Keratinocyte (primary cell): ENCODE measurements around the gene MRPL38. TPM values are rescaled to one million over a fixed set of nuclear protein-coding genes. Genes with fewer than 3 reads are reported as not detected.

ENCODE experiments used
- DNase-seq: peaks from one replicate; pipeline ENCODE4 v3.0.0-alpha.2; 2011; ENCODE audit warnings: low read depth, missing footprints, low spot score
- FAIRE-seq: peaks from 2 replicates; lab custom pipeline; 2011; peaks lifted over from hg19 to GRCh38; lab: Jason Lieb, UNC
- H2AFZ ChIP-seq: 2 replicates; pipeline ENCODE4 v1.6.0; 2012; ENCODE audit warnings: low read length, control low read depth, inconsistent platforms; ENCODE audit not compliant: control insufficient read depth
- H3K27ac ChIP-seq: 2 replicates; pipeline ENCODE4 v1.5.1; 2011; ENCODE audit warnings: low read length; ENCODE audit not compliant: control insufficient read depth, insufficient read depth
- H3K27me3 ChIP-seq: 3 replicates; pipeline ENCODE4 v1.6.0; 2011; ENCODE audit warnings: low read length; ENCODE audit not compliant: control insufficient read depth, insufficient read depth; ENCODE audit errors: extremely low read depth
- H3K36me3 ChIP-seq, 2 experiments: 2 replicates in 1 of 2; 3 replicates in 1 of 2; pipeline ENCODE4 v1.5.1; 2011; ENCODE audit warnings: low read length in 2 of 2, mild to moderate bottlenecking in 1 of 2; ENCODE audit not compliant: control insufficient read depth in 2 of 2, insufficient read depth in 2 of 2; ENCODE audit errors: extremely low read depth in 1 of 2
- H3K4me1 ChIP-seq: 3 replicates; pipeline ENCODE4 v1.5.1; 2011; ENCODE audit warnings: low read length; ENCODE audit not compliant: control insufficient read depth, insufficient read depth; ENCODE audit errors: extremely low read depth
- H3K4me2 ChIP-seq: 3 replicates; pipeline ENCODE4 v1.6.0; 2011; ENCODE audit warnings: low read depth, low read length; ENCODE audit not compliant: control insufficient read depth, insufficient read depth; ENCODE audit errors: extremely low read depth
- H3K4me3 ChIP-seq, 3 experiments: fragments of 200-600 bp in 1 of 3; sonication (generic) in 1 of 3; 2 replicates in 2 of 3; 3 replicates in 1 of 3; pipeline ENCODE4 v1.5.1; 2011 to 2016; ENCODE audit warnings: low read length in 3 of 3, mild to moderate bottlenecking in 3 of 3, control low read depth in 2 of 3, inconsistent platforms in 1 of 3, low read depth in 1 of 3, mixed read lengths in 1 of 3, mixed run types in 1 of 3, moderate library complexity in 1 of 3; ENCODE audit not compliant: control insufficient read depth in 2 of 3, insufficient read depth in 2 of 3; ENCODE audit errors: extremely low read depth in 1 of 3
- H3K79me2 ChIP-seq: 2 replicates; pipeline ENCODE4 v1.6.0; 2012; ENCODE audit warnings: low read length; ENCODE audit not compliant: control insufficient read depth, insufficient read depth
- H3K9ac ChIP-seq: 3 replicates; pipeline ENCODE4 v1.6.0; 2011; ENCODE audit warnings: low read length; ENCODE audit not compliant: control insufficient read depth, insufficient read depth; ENCODE audit errors: extremely low read depth
- H3K9me1 ChIP-seq: 3 replicates; pipeline ENCODE4 v1.6.0; 2011; ENCODE audit warnings: low read length; ENCODE audit not compliant: control insufficient read depth, insufficient read depth; ENCODE audit errors: extremely low read depth
- H3K9me3 ChIP-seq: 2 replicates; pipeline ENCODE4 v1.5.1; 2012; ENCODE audit warnings: low read depth, low read length; ENCODE audit not compliant: control insufficient read depth
- H4K20me1 ChIP-seq: 3 replicates; pipeline ENCODE4 v1.6.0; 2011; ENCODE audit warnings: low read length; ENCODE audit not compliant: control insufficient read depth, insufficient read depth; ENCODE audit errors: extremely low read depth
- EZH2 ChIP-seq: IDR thresholded peaks from one replicate; pipeline ENCODE4 v1.6.1; 2012; ENCODE audit warnings: inconsistent platforms, mild to moderate bottlenecking, low read length, moderate library complexity
- dilution Hi-C: fragments of 300-500 bp; cut with MboI; formaldehyde crosslinking; loops from one replicate; pipeline ENCODE4 v1.7.0; 2020; ENCODE audit warnings: low sequenced_read_pairs; ENCODE audit not compliant: extremely low pct_ligation_motif_present
- polyA plus RNA-seq, 5 experiments: library from polyadenylated mRNA; depleted of rRNA in 3 of 5; stranded (reverse) in 3 of 5; stranded (forward) in 1 of 5; unstranded in 1 of 5; fragments of >200 nt; gene quantifications; 1 replicate in 1 of 5; 2 replicates in 3 of 5; 3 replicates in 1 of 5; pipeline versions ENCODE4 v1.2.1 to v1.2.3, GENCODE V29; 2011 to 2012; ENCODE audit warnings: missing spikeins in 2 of 5, low read depth in 1 of 5, low replicate concordance in 1 of 5
- TF ChIP-seq, protein P1 (sequence below), 3 experiments: IDR thresholded peaks in 1 of 3; conservative IDR thresholded peaks in 1 of 3; optimal IDR thresholded peaks in 1 of 3; 2 replicates in 2 of 3; 3 replicates in 1 of 3; pipeline versions ENCODE3 to v1.5.1; 2011; ENCODE audit warnings: low read length in 3 of 3, mild to moderate bottlenecking in 3 of 3, moderate library complexity in 2 of 3, control low read depth in 1 of 3, inconsistent platforms in 1 of 3; ENCODE audit not compliant: insufficient read depth in 2 of 3; ENCODE audit errors: extremely low read depth in 1 of 3

MRPL38 gene
- polyA plus RNA-seq, 1 donor (not counting 4 experiments of a cell fraction or from before 2014, with no cell fraction given), result 25.2 TPM

DNA sequence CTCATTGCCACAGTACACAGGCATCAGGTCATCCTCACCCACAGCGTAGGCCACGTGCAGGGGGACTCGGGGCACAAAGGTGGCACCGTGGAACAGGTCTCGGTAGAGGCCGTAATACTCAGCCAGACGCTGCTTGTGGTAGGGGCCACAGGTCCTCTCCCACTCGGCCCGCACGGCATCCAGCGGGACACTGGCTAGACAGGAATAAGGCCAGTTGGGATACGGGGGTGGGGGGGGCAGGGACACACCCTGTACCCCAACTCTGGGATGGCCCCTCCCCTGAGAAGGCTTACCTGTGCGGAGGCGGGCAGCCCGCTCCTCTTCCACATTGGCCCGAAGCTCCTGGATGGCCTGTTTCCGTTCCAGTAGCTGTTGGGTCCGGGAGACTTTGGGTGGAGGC, 3.0 kb downstream of the MRPL38 start:
- H4K20me1 ChIP-seq, result no peaks in the 10 kb centered on the region
- no peaks in the 10 kb centered on the region for H3K9me3 ChIP-seq
- H3K4me1 ChIP-seq, result peaks cover 10% of the 10 kb centered on the region
- dilution Hi-C loops, result no loop called here
- FAIRE-seq (no peak), DNase-seq (no peak)
- peaks cover 18 to 28% of the 10 kb centered on the region in 2 experiments for H3K36me3 ChIP-seq
- peaks cover 8% of the 10 kb centered on the region for H3K79me2 ChIP-seq
- H2AFZ ChIP-seq, result no peak overlapping the region
- H3K4me2 ChIP-seq, result no peak overlapping the region
- H3K9me1 ChIP-seq, result no peaks in the 10 kb centered on the region
- TF ChIP-seq EZH2, result no peak
- TF ChIP-seq, protein P1, sequence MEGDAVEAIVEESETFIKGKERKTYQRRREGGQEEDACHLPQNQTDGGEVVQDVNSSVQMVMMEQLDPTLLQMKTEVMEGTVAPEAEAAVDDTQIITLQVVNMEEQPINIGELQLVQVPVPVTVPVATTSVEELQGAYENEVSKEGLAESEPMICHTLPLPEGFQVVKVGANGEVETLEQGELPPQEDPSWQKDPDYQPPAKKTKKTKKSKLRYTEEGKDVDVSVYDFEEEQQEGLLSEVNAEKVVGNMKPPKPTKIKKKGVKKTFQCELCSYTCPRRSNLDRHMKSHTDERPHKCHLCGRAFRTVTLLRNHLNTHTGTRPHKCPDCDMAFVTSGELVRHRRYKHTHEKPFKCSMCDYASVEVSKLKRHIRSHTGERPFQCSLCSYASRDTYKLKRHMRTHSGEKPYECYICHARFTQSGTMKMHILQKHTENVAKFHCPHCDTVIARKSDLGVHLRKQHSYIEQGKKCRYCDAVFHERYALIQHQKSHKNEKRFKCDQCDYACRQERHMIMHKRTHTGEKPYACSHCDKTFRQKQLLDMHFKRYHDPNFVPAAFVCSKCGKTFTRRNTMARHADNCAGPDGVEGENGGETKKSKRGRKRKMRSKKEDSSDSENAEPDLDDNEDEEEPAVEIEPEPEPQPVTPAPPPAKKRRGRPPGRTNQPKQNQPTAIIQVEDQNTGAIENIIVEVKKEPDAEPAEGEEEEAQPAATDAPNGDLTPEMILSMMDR (optimal IDR thresholded peaks at IDR 0.05 in 1 of 3, IDR thresholded peaks at IDR 0.05 in 1 of 3, conservative IDR thresholded peaks at IDR 0.05 in 1 of 3; ENCODE audit: extremely low read depth in 1 of 3, insufficient read depth in 2 of 3, low read length in 3 of 3), result no peak
- H3K27ac ChIP-seq, result no peak overlapping the region
- H3K27me3 ChIP-seq, result no peaks in the 10 kb centered on the region
- no peak overlapping the region for H3K9ac ChIP-seq
- no peak overlapping the region for H3K4me3 ChIP-seq

DNA sequence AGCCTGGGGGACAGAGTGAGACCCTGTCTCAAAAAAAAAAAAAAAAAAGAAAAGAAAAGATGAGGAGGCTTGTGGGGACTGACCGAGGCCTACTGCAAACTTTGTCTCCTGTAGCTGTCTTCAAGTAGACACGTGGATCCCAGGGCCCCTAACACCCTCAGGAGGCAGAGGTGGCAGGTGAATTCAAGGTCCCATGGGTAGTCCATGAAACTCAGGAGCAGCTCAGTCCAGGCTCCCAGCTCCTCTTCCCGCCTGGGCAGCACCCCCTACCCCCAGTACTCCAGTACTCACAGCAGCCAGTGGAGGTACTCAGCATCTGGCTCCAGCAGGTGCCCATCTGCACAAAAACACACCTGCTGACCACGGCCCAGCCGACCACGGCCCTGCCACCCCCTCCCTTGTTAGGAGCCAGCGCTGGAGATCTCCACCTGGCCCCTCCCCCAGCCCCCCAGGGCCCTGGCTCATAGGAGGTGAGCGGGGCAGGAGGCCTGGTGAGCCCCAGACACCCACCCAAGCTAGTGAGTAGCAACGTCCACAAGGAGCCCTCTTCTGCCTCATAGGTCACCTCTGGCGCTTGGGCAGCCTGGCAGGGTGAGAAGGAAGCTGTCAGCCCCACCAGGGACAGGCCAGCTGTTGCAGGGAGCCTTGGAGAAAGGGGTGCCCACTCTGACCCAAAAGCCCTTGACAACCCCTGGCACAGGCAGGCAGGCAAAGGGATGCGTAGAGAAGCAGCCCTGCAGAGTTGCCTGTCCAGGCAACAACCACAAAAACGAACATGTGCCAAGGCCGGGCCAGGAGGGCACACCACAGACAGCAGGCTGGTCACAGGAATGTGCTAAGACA, 3.8 kb downstream of the MRPL38 start:
- Histone ChIP-seq H3K27me3 (no peaks in the 10 kb centered on the region), H3K9me1 (no peaks in the 10 kb centered on the region), H3K4me3 (no peak overlapping the region), H3K4me1 (peaks cover 5% of the 10 kb centered on the region), H3K9me3 (no peaks in the 10 kb centered on the region), H2AFZ (no peak overlapping the region), H3K79me2 (peaks cover 8% of the 10 kb centered on the region), H3K4me2 (no peak overlapping the region), H3K36me3 (peaks cover 18 to 28% of the 10 kb centered on the region in 2 experiments), H3K27ac (no peak overlapping the region), H3K9ac (no peak overlapping the region), H4K20me1 (no peaks in the 10 kb centered on the region)
- dilution Hi-C loops, result no loop called here
- TF ChIP-seq EZH2, result no peak
- TF ChIP-seq, protein P1 (optimal IDR thresholded peaks at IDR 0.05 in 1 of 3, IDR thresholded peaks at IDR 0.05 in 1 of 3, conservative IDR thresholded peaks at IDR 0.05 in 1 of 3; ENCODE audit: extremely low read depth in 1 of 3, insufficient read depth in 2 of 3, low read length in 3 of 3), result no peak
- DNase-seq (no peak), FAIRE-seq (no peak)
